Activated CD8-positive, alpha-beta T cell treated with anti-CD3 and anti-CD28 coated beads for 36 hours (primary cell): ENCODE measurements around the gene ALDOA. TPM values are rescaled to one million over a fixed set of nuclear protein-coding genes. Genes with fewer than 3 reads are reported as not detected.

Source experiments
- ATAC-seq: fragments of 200-7000 bp; cut with Tn5 transposase; one replicate; pipeline ENCODE4 v1.10.0; 2021; ENCODE audit warnings: mild to moderate bottlenecking, moderate library complexity
- CTCF ChIA-PET: fragments of 350-600 bp; sonication (Branson Sonifier 250); formaldehyde crosslinking; loops from one replicate; lab custom pipeline; 2021; ENCODE audit warnings: antibody characterized with exemption; lab: Charles Lee
- POLR2A ChIA-PET: fragments of 350-600 bp; sonication (Branson Sonifier 250); formaldehyde crosslinking; loops from one replicate; lab custom pipeline; 2021; ENCODE audit warnings: antibody characterized with exemption; lab: Charles Lee
- DNase-seq: peaks from one replicate; pipeline ENCODE4 v3.0.0-alpha.2; 2020
- H3K27ac Mint-ChIP-seq: one replicate; pipeline ENCODE4 v1.8.0; 2021; ENCODE audit warnings: mild to moderate bottlenecking, mixed read lengths
- H3K27me3 Mint-ChIP-seq: one replicate; pipeline ENCODE4 v1.8.0; 2021; ENCODE audit warnings: mixed read lengths
- H3K36me3 Mint-ChIP-seq: one replicate; pipeline ENCODE4 v1.8.0; 2021; ENCODE audit warnings: low read depth, mixed read lengths
- H3K4me1 Mint-ChIP-seq: one replicate; pipeline ENCODE4 v1.8.0; 2021; ENCODE audit warnings: low read depth, mixed read lengths
- H3K4me3 Mint-ChIP-seq: one replicate; pipeline ENCODE4 v1.8.0; 2021; ENCODE audit warnings: mild to moderate bottlenecking, moderate library complexity, mixed read lengths
- H3K9me3 Mint-ChIP-seq: one replicate; pipeline ENCODE4 v1.8.0; 2021; ENCODE audit warnings: mixed read lengths
- intact Hi-C: fragments of 100-400 bp; cut with micrococcal nuclease; formaldehyde crosslinking; loops from one replicate; pipeline ENCODE4 v1.10.0; 2022
- total RNA-seq, 2 experiments: library from RNA; stranded (reverse); gene quantifications; one replicate each; pipeline ENCODE4 v1.2.3, GENCODE V29; 2021
- TF ChIP-seq, protein P1 (sequence below): fragments of 200-600 bp; IDR thresholded peaks from one replicate; pipeline ENCODE4 v1.8.0; 2022; ENCODE audit warnings: antibody characterized with exemption, mild to moderate bottlenecking

The ALDOA gene
- total RNA-seq, 2 experiments from 2014 or later, result 3,042 to 3,081 TPM

DNA sequence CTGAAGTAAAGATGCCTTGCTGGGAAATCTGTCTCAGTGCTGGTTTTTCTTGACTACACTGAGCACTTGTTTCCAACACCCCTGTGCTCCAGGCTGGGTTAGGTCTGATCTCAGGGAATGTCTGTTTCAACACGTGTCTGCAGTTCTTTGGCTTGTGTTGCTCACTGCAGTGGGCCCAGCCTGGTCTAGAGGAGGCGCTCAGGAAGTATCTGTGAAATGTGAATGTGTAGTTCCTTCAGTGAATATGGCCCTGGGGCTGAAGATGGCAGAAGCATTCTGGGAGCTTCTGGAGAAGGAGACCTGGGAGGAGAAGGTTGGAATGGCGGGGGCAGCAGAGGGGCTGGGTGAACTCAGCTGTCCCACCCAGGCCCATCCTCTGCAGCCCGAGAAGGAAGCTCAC, 38.5 kb downstream of the ALDOA start:
- Mint-ChIP-seq H3K27ac (no peak overlapping the region), H3K36me3 (peaks cover 14% of the 10 kb centered on the region), H3K27me3 (no peaks in the 10 kb centered on the region), H3K4me1 (no peaks in the 10 kb centered on the region), H3K4me3 (no peak overlapping the region), H3K9me3 (no peaks in the 10 kb centered on the region)
- ATAC-seq, result no peak
- intact Hi-C loops, result no loop called here
- TF ChIP-seq, protein P1, sequence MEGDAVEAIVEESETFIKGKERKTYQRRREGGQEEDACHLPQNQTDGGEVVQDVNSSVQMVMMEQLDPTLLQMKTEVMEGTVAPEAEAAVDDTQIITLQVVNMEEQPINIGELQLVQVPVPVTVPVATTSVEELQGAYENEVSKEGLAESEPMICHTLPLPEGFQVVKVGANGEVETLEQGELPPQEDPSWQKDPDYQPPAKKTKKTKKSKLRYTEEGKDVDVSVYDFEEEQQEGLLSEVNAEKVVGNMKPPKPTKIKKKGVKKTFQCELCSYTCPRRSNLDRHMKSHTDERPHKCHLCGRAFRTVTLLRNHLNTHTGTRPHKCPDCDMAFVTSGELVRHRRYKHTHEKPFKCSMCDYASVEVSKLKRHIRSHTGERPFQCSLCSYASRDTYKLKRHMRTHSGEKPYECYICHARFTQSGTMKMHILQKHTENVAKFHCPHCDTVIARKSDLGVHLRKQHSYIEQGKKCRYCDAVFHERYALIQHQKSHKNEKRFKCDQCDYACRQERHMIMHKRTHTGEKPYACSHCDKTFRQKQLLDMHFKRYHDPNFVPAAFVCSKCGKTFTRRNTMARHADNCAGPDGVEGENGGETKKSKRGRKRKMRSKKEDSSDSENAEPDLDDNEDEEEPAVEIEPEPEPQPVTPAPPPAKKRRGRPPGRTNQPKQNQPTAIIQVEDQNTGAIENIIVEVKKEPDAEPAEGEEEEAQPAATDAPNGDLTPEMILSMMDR, result no peak
- ChIA-PET CTCF (interaction anchor here (3.5 to 3.8 kb wide), 2 partner anchors 9 to 11 kb away, joined by 17 to 21 read pairs; partner anchors contain the start of genes GDPD3 and TBX6), POLR2A (interaction anchor here (1.1 to 2.1 kb wide), 4 partner anchors 8 to 38 kb away, joined by 4 to 10 read pairs (median 6); partner anchors contain the start of gene TBX6)
- DNase-seq, result no peak

GRCh38 chr16:30104492-30104891, 38.9 kb downstream of the ALDOA start:
- peaks cover 14% of the 10 kb centered on the region for H3K36me3 Mint-ChIP-seq
- no peak for ATAC-seq
- H3K27me3 Mint-ChIP-seq, result no peaks in the 10 kb centered on the region
- DNase-seq, result no peak
- ChIA-PET POLR2A (interaction anchor here (0.6 to 2.1 kb wide), 6 partner anchors 8 to 659 kb away, joined by 3 to 10 read pairs (median 5); partner anchors contain the start of genes GDPD3 and TBX6), CTCF (interaction anchor here (3.5 to 3.8 kb wide), 2 partner anchors 8 to 12 kb away, joined by 17 to 21 read pairs; partner anchors contain the start of genes GDPD3 and TBX6)
- H3K4me3 Mint-ChIP-seq, result no peak overlapping the region
- no peaks in the 10 kb centered on the region for H3K9me3 Mint-ChIP-seq
- no peaks in the 10 kb centered on the region for H3K4me1 Mint-ChIP-seq
- intact Hi-C loops, result no loop called here
- TF ChIP-seq, protein P1, result no peak
- H3K27ac Mint-ChIP-seq, result no peak overlapping the region

DNA sequence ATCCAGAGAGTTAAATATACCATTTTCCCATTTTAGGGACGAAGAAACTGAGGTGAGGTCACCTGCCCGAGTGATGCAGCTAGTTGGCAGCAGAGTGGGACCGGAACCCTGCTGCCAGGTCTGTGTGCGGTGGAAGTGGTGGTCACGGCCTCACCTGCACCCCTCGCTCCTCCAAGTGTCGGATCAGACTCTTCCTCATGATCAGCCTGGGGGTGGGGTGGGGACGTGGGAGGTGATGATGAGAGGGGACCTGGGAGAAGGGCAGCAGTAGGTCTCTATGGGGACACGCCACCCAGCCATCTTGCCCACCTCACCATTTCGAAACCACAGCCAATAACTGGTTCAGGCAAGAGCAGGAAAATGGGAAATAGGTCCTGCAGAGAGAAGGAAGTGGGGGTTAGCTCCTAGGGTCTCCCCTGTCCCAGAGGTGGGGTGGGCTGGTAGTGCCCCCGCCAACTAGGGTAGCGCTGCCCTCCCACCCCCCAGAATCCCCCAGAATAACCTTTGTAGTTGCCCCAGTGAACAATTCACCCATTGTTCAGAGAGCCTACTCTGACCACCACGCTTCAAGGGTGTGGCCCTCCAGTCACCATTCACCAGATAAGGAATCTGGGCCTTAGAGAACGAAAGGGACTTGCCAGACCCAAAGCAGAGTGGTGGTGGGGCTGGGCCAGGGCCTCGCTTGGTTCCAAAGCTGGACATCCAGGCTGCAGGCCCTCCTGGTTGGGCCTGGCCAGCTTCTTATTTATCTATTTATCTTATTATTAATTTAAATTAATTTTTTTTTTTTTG, 42.7 kb downstream of the ALDOA start:
- TF ChIP-seq, protein P1, result no peak
- intact Hi-C loops, result no loop called here
- no peaks in the 10 kb centered on the region for H3K9me3 Mint-ChIP-seq
- H3K27me3 Mint-ChIP-seq, result no peaks in the 10 kb centered on the region
- H3K4me3 Mint-ChIP-seq, result no peak overlapping the region
- no peak overlapping the region for H3K27ac Mint-ChIP-seq
- H3K4me1 Mint-ChIP-seq, result no peaks in the 10 kb centered on the region
- ChIA-PET CTCF (interaction anchor here (1.1 kb wide), 1 partner anchor 35 kb away, joined by 3 read pairs; no protein-coding TSS in a partner anchor), POLR2A (no interaction called here)
- DNase-seq (no peak), ATAC-seq (no peak)
- peaks cover 16% of the 10 kb centered on the region for H3K36me3 Mint-ChIP-seq

GRCh38 chr16:30110661-30111060, 45.1 kb downstream of the ALDOA start:
- DNase-seq (no peak), ATAC-seq (no peak)
- no peak overlapping the region for H3K4me3 Mint-ChIP-seq

More at GRCh38 chr16:30110661-30111060, 45.1 kb downstream of the ALDOA start:
- H3K9me3 Mint-ChIP-seq, result no peaks in the 10 kb centered on the region
- no peaks in the 10 kb centered on the region for H3K27me3 Mint-ChIP-seq
- TF ChIP-seq, protein P1, result no peak
- H3K27ac Mint-ChIP-seq, result no peak overlapping the region
- H3K36me3 Mint-ChIP-seq, result peaks cover 11% of the 10 kb centered on the region
- CTCF ChIA-PET, result interaction anchor here (3.1 to 5.7 kb wide), 2 partner anchors 18 to 19 kb away, joined by 15 to 36 read pairs; partner anchors contain the start of gene TBX6
- intact Hi-C loops, result no loop called here
- POLR2A ChIA-PET, result interaction anchor here (0.7 to 1.0 kb wide), 2 partner anchors 8 to 34 kb away, joined by 3 to 4 read pairs; no protein-coding TSS in a partner anchor
- peaks cover 6% of the 10 kb centered on the region for H3K4me1 Mint-ChIP-seq
